ENCODE data around the gene ADAMTS12.

The ADAMTS12 gene

DNA sequence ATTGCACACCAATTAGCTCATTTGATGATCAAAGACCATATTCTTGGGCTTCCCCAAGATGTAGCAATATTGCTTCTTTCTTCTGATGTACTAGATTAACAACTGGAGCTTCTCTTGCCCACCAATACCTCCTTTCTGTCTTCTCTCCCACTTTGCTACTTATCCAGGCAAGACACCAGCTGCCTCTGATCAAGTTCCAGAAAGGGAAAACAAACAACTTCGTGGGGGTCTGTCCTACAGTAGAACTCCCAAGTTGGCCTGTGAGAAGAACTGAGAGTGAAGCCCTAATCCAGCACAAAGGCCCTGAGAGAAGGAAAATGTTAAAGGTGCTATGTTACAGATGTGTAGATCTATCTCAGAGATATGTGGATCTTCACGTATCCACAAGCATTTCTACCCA, 44.9 kb downstream of the ADAMTS12 start:
- DNase-seq (ENCODE audit: low read depth in 3 of 3) = no peak

DNA sequence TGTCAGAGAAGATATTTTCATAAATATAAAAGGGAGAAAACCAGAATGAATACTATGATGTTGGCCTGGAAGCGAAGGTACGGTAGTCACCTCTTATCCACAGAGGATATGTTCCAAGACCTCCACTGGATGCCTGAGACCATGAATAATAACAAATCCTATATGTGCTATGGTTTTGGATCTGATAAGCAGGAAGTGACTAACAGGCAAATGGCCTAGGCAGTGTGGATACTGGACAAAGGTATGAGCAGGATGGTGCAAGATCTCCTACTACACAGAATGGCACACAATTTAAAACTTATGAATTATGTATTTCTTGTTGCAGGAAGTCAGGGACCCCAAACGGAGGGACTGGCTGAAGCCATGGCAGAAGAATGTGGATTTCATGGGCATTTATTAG, 48.2 kb downstream of the ADAMTS12 start:
- no peak for DNase-seq (ENCODE audit: low read depth in 3 of 3)

DNA sequence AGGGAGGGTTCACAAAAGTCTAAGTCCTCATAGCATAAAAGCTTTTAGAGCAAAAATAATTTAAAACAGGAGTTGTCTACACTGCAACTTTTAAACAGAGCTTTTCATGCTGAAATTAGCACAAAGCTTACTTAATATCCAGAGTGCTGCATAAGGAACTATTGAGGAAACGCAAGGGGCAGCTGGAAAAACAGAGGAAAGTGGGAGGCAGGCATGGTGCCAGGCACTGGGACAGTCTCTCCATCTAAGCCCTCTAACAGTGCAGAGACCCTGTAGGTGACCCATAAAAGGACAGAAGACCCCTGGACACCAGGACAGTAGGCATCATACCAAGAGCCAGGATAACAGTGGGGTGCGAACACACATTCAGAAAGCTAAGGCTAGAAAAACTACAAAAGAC, 49.3 kb downstream of the ADAMTS12 start:
- no peak for DNase-seq (ENCODE audit: low read depth in 3 of 3)

DNA sequence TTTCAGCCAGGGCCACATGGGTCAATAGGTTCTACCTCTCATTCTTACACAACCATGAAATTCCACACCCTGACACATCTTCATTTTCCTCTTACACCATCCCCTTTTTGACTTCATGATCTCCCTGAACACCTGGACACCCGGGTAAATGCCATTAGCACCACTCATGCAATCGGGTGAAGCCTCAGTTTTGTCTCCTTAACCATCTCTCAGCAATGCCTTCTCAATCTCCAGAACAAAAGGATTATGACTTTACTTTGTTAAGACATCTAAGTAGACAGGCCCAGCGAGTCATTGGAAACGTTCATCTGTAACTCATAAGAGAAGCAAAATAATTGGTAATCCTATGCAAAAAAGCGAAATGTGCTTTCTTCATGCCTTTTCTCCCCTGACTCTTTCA, 49.9 kb downstream of the ADAMTS12 start:
- no peak for DNase-seq (ENCODE audit: low read depth in 3 of 3)

DNA sequence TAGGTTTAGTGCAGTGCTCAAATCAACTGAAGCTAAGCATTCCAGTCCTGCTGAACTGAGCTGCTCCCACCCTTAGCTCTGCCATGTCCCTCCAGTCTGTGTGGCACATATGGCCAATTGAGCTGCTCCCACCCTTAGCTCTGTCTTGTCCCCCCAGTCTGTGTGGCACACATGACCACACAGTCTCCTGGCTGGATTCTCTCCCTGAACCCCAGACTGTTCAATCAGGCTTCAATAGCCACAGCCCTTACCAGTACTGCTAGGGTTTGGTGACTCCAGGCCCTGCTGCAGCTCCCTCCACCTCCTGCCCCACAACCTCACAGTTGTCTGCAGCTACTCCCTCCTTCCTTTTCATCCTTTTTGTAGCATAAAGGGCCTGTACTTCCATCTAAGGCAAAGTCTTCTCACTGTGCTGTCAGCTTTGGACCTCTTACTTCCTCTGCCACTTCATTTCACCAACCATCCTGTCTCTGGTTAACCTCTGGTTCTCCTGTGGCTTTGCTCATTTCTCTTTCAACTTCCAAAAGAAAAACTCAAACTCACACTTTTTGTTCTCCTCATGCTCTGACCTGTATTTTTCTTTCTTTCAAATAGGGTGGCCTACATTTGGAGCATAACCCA, 50.8 kb downstream of the ADAMTS12 start:
- no peak for DNase-seq (ENCODE audit: low read depth in 3 of 3)

DNA sequence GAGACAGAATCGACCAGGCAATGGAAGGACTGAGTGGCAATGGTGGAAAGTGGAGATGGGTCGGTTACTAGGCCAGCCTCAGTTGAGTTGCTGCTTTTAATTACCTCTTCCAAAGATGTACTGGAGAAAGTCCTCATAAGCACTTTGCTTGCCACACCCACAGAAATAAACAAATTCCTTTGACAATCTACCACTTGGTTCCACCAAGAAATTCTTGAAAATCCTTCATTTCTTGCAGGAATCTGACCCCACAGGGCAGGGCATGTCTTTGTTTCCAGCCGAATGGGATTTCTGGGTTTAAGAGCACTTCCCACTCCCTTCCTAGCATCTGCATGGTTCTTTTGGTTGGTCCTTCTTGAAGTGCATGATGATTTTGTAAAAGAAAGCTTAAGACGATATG, 54.5 kb downstream of the ADAMTS12 start:
- no peak for DNase-seq (ENCODE audit: low read depth in 3 of 3)

DNA sequence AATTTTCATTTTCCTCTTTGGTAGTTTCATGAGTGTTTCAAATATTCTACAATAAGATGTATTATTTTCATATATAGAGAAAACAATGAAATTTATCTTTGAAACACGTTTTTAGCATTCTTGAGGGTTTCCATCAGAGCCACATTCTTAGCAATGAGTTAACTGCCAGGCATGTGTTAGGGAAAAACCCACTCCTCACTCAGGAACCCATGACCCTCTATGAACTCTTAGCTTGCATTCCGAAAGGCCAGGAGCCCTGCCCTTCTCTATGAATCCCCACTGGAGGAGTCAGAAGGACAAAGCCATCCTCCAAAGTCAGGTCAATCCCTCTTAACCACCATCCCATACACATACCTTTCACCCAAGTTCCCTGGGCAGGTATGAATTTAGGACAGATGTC, 57.5 kb downstream of the ADAMTS12 start:
- DNase-seq (ENCODE audit: low read depth in 3 of 3) = no peak

DNA sequence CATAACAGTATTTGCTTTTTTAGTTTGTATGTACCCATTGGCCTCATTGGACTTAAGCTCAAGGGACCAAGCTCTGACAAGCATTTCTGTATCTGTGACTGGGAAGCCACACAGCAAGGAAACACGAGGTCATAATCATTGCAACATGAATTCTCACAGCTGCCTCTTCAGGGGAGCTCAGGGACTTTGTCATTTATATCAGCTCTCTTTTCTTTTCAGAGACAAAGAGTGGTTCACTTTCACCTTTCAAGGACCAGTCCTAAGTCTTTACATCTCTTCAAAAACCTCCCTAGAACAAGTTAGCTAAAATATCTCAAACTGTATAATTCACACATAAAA, 58.6 kb downstream of the ADAMTS12 start:
- DNase-seq (ENCODE audit: low read depth in 3 of 3) = no peak

DNA sequence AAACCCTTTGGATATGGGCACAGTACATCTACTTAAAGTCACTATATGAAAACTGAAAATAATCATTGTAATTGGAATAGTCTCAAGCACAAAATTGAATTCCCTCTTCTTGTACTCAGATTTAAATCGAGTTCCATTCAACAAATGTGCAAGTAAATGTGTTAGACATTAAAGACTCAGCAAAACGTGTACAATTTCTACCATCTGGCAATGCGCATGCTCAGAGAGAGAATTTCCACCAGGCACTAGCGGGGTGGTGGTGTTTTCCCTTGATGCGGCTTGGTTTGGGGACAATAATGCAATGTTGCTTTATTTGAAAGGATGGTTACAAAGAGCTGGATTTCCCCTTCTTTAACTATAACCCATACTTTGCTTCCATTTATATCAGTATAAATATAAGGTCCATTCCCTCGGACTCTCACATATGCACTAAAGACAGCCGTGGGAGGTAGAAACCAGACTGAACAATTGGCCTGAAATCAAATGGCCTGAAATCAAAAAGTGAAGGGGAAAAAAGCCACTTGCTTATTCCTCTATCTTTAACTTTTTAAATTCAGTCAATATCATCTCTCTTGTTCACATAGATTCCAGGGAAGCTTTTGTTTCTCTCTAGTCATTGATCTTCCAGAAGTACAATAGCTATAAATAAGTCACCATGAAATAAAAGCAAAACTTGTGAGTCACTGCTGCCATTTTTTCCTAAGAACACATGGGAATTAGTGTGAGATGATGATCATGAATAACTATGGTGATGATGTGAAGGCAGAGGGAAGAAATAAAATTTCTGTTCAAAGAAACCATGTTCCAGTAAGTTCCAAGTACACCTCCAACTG, 59.2 kb downstream of the ADAMTS12 start:
- DNase-seq (ENCODE audit: low read depth in 3 of 3) = no peak

DNA sequence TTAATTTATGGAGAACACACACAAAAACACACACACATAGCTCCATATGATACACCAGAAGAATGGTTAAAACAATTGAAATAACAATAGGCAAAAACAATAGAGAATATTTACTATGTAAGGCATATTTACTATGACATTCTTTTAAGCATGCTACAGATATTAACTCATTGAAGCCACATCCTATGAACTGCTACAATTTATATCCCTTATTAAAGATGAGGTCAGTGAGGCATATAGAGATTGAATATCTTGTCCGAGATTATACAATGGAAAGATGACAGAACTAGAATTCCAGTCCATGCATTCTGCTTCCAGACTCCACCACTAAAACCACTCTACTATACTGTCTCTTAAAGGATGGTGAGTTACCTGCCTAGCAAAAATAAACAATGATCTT, 60.7 kb downstream of the ADAMTS12 start:
- DNase-seq (ENCODE audit: low read depth in 3 of 3) = no peak

DNA sequence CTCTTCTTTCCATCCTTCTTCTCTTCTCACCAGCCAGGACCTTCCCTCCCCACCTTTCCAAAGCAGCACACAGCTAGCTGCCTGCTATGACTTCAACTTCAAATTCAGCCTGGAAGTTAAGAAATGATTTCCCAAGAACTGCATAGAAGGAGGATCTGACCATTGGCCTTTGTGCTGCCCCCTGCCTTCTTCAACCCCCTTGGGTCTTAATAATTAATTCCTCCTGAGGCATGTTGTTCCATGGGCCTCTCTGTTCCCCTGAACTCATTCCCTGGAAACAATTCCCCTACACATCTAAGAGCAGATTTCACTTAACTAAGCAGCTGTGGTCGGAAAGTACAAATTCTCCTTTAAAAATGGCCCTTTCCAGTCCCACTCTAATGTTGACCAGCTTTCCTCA, 62.4 kb downstream of the ADAMTS12 start:
- DNase-seq (ENCODE audit: low read depth in 3 of 3) = no peak

DNA sequence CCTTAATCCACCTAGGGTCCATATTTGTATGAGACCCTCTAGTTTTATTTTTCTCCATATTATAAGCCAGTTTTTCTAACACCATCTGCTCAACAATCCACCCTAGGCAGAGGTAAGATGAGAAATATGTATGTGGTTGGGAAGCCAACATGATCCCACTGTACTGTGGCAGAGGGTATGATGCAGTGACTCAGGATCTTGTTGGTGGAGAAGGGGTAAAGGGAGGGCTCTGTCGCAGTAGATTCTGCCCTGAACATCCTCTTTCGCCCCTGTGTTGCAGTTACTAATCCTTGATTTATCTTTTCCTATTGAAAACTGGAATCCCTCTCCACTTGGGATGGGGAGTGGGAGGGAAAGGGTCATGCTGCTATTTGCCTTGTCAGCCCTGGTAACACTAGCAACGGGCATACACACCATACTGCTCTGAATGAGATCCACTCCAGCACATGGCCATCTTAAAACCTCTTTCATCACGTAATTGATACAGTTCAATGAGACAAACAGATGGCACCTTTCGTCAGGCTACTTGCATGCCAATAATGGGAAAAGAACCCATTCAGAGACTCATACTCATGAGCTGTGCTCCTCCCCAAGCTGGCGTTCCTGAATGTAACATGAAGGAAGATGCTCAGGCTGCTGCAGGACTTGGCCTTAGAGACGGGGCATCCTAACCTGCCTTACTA, 63.0 kb downstream of the ADAMTS12 start:
- no peak for DNase-seq (ENCODE audit: low read depth in 3 of 3)

DNA sequence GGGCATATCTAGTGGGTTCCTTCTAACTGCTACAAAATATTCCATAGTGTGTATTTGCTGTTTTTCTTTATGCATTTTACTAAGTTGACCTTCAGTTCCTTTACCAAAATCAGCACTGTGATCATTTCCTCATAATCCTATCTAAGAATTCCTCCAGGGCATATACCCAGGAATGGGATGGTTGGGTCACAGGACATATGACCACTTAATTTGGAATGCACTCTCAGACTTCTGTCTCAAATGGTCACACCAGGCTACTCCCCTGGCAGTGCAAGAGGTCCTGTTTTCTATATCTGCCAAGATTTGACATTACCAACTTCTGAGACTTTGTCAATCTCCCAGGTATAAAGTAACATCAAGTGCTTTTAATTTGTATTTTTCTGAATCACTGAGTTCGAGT, 63.9 kb downstream of the ADAMTS12 start:
- no peak for DNase-seq (ENCODE audit: low read depth in 3 of 3)

DNA sequence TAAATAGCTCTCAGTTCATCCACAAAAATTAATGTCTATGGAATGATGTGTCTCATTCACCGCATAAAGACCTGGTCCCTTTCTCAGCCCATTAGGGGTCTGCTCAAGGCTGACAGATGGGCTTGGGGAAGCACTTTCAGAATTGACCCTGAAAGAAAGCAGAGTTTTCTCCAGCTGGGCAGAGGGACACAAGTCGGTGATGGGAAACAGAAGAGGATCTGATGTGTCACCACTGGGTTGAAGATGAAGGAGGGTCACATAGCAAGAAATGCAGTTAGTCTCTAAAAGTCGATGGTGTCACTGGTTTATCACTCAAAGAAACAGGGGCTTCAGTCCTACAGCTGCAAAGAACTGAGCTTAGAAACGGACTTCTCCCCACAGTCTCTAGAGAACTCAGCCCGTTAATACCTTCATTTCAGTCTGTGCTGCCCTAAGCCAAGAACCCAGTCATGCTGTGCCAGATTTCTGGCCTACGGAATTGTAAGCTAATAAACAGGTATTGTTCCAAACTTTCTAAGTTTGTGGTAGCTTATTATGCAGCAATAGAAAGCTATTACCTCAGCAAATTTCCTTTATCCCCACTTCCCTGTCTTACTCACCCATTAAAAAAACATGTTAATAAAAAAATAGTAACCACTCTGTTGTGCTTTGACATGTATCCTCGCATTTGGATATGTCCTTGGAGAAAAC, 64.6 kb downstream of the ADAMTS12 start:
- no peak for DNase-seq (ENCODE audit: low read depth in 3 of 3)

DNA sequence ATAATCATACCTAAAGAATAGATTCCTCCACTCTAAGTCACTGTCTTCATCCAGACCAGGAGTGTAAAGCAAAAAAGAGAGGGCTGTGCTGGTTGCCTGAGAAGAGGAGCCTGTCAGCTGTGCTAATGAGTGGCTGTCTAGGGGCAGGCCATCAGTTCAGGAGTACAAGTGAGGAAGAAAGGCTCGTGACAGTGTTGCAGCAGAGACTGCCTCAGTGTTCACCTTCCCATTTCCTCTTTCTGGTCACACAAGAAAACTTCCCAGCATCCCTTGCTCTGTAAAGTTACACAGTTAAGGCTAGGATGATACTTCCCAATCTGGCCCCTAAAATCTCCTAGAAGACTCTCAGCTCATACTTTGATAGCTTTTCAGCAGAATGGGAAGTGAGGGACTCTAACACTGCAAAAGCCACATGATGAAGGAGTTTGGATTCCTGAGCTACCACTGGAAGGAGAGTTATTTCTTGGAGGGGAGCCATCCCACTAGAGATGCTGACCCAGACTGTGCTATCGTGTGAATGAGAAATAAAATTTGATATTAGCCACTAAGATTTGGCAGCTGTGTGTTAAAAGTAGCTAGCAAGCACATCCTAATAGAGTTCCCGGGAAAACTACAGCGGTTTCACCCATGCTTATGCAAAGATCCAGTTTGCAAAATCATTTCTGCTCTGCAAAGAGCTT, 67.1 kb downstream of the ADAMTS12 start:
- DNase-seq (ENCODE audit: low read depth in 3 of 3) = no peak

DNA sequence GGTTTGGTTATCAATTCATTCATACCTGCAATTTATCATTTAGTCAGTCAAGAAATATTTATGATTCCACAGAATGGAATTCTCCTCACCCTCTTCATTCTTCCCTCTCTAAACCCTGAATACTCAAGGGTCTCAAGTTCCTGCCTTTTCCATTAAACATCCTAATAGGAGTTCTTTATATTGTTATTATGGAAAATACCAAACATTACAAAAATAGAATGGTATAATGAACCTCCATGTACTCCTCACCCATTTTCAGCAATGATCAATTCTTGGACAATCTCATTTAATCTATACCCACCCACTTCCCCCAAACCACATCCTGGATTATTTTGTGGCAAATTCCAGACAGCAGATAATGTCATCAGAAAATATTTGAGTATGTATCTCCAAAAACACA, 74.5 kb downstream of the ADAMTS12 start:
- DNase-seq (ENCODE audit: low read depth in 3 of 3) = no peak

DNA sequence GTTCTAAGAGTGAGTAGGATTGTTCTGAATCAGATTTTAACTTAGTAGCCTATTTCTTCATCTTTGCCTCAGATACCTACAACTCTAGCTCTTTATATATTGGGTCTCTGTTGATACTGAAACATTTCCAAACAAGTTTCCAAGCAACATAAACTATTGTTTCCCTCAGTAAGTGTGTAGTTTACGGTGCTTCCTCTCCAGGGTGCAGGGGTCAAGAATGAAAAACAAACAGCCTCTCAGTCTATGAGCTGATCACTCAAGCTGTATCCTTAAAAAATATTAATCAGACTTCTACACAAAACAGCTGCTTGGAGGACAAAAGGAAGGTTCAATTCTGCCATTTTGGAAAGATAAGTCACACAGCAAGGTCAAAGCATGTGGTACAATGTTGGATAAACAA, 75.0 kb downstream of the ADAMTS12 start:
- DNase-seq (ENCODE audit: low read depth in 3 of 3) = no peak

DNA sequence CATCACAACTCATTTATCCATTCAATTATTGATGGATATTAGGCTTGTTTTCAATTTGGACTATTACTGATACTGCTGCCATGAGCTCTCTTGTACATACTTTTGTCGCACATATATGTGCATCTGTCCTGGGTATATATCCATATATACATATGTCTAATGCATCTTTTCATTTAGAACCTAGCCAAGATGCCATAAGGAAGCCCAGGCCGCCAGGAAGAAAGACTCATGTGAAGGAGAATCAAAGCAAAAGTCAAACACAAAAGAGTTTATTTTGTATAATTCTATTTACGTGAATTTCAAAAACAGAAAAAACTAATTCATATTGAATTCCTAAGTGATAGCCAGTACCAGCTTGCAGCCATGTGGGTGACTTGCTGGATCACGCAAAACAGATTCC, 79.0 kb downstream of the ADAMTS12 start:
- no peak for DNase-seq (ENCODE audit: low read depth in 3 of 3)

DNA sequence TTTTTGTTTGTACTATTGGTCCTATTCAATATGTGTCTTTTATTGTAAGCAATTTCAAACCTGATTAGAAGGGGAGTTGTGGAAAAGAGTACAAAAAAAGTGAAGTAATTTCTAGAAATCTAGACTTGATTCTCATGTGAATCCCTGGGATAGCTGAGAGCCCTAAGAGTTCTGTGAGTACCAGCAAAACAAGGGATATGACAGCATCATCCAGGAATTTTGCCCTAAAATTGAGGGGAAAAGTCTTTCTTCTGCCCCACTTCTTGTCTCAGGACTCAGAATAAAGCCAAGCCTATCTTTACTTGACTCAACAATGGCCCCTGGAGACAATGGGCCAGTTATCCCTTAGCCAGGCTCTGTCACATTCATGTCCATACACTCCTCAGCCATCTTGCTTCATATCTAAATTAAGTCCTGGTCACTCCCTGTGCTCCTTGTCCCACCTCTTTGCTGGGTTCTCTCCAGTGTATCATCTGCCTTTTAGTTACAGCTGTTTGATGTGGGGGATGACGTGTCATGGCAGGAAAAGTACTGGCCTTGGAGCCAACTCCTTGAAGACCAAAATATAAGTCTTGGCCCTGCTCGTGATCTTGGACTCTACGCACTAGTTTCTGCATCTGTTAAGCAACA, 81.2 kb downstream of the ADAMTS12 start:
- DNase-seq (ENCODE audit: low read depth in 3 of 3) = no peak

DNA sequence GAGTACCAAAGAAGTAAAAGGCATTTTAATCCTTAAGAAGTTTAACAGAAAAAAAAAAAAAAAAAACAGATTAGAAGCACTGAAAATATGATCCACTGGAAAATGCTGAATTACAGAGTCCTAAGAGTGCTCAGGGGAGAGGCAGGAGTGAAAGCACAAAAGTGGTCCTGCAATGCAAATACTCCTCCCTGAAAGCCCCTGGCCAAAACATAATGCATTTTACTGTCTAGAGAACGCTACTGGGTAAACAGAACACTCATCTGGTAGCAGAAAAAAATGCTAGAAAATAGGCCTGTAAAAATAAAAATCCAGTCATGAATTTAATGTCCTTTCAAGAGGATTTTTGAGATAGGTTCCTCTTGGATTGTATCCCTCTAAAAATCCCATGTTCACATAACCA, 81.9 kb downstream of the ADAMTS12 start:
- no peak for DNase-seq (ENCODE audit: low read depth in 3 of 3)

DNA sequence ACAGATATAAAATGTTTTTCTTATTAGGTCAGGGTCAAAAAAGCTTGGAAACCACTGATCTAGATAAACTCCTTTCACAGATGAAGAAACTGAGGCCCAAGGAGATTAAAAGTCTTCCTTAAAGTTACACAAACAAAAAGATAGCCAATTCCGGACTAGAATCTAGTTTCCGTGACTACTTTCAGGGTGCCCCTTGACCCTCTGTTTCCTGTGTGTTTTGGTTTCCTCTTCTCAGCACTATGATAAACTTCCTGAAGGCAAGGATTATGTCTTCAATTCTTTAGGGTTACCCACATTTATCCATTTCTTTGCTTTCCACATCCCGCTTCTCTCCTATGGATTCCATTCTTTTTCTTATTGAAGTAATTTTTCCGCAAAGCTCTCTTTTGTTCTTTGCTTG, 83.1 kb downstream of the ADAMTS12 start:
- DNase-seq (ENCODE audit: low read depth in 3 of 3) = no peak

DNA sequence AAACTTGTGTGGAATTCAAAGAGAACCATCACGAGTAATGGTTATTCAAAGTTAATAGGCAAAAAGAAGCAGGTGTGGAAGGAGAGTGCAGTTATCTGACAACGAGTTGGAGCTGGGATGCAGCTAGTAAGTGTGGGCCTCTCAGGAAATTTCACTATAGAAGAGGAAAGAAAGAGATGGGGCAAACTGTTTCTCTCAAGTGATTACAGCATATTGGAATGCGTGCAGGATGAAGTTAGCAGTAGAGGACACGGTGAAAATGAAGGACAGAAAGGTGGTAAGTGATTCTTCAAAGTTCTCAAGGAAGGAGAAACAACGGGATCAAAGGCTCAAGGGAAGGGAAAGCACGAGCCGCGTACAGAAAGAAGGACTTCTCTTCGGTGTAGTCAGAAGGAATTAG, 84.0 kb downstream of the ADAMTS12 start:
- no peak for DNase-seq (ENCODE audit: low read depth in 3 of 3)
